Stimulated activated CD4-positive, alpha-beta T cell treated with anti-CD3 and anti-CD28 coated beads, Interleukin-4, amount 100 ng/mL, for 4 hours (primary cell): Measurements from ENCODE around the gene DUSP12.
"Not testable (repeated sequence)": the region's sequence is repeated elsewhere in the genome, so short reads cannot be mapped to it uniquely, and the experiment has no call there.

Experiments used
- DNase-seq, 2 experiments: peaks; one replicate each; pipeline ENCODE4 v3.0.0-alpha.2; 2020

DUSP12 gene

GRCh38 chr1:161728376-161729226, 21.0 kb upstream of the DUSP12 start:
- DNase-seq = no peak

GRCh38 chr1:161730050-161730564, 19.5 kb upstream of the DUSP12 start:
- DNase-seq = peak in 1 of 2 experiments; percentile 20

- DNase-seq = no peak
These were observed 18.3 kb upstream of the DUSP12 start for GRCh38 chr1:161731241-161731640.

GRCh38 chr1:161731981-161732718, 17.4 kb upstream of the DUSP12 start:
- DNase-seq = no peak

- no peak for DNase-seq
These were observed 16.1 kb upstream of the DUSP12 start for GRCh38 chr1:161733526-161733925.

GRCh38 chr1:161735837-161736236, 13.7 kb upstream of the DUSP12 start:
- DNase-seq = no peak

- no peak for DNase-seq
These were observed 13.1 kb upstream of the DUSP12 start for GRCh38 chr1:161736335-161736969.

GRCh38 chr1:161737625-161738024, 12.0 kb upstream of the DUSP12 start:
- no peak for DNase-seq

- DNase-seq = peak in 1 of 2 experiments; percentile 31
These were observed 10.8 kb upstream of the DUSP12 start for GRCh38 chr1:161738627-161739287.

GRCh38 chr1:161739865-161740566, 9.6 kb upstream of the DUSP12 start:
- no peak for DNase-seq

- DNase-seq = no peak
These were observed 8.7 kb upstream of the DUSP12 start for GRCh38 chr1:161740921-161741320.

GRCh38 chr1:161743231-161743630, 6.4 kb upstream of the DUSP12 start:
- no peak for DNase-seq

- DNase-seq = no peak
These were observed 1.8 kb upstream of the DUSP12 start for GRCh38 chr1:161747801-161748200.

GRCh38 chr1:161763522-161764098, 14.0 kb downstream of the DUSP12 start:
- DNase-seq = peak; percentile 21 to 42

- peak; percentile 65 to 80 for DNase-seq
These were observed 16.8 kb downstream of the DUSP12 start, which contains the start of gene ATF6 for GRCh38 chr1:161766102-161766981. TSS of gene ATF6 (plus strand) at chr1:161766320. CDS start at chr1:161766361, 41 bp downstream.

GRCh38 chr1:161768461-161768860, 18.9 kb downstream of the DUSP12 start:
- no peak for DNase-seq

GRCh38 chr1:161768986-161769672, 19.5 kb downstream of the DUSP12 start:
- DNase-seq = no peak

GRCh38 chr1:161769673-161770045, 20.1 kb downstream of the DUSP12 start:
- not testable (repeated sequence) for DNase-seq

GRCh38 chr1:161770250-161770649, 20.7 kb downstream of the DUSP12 start:
- no peak for DNase-seq

- no peak for DNase-seq
These were observed 21.6 kb downstream of the DUSP12 start for GRCh38 chr1:161771161-161771560.
